SH-SY5Y (cell line): ENCODE data around the gene TLCD3B.

Experiments
- GATA2 ChIP-seq: IDR thresholded peaks from 2 replicates; pipeline ENCODE4 v1.6.1; 2011; ENCODE audit warnings: mild to moderate bottlenecking, low read depth, low read length
- GATA3 ChIP-seq: IDR thresholded peaks from 2 replicates; pipeline ENCODE4 v1.6.1; 2011; ENCODE audit warnings: low read depth, mild to moderate bottlenecking, low read length, moderate library complexity

- no peak for TF ChIP-seq GATA2
- TF ChIP-seq GATA3: no peak
Measured at GRCh38 chr16:30051518-30051917, 20.4 kb upstream of the TLCD3B start.
